NCI-H446 treated with DMSO at 0.1 percent for 48 hours (cell line): ENCODE data around the gene PHLDB1.
"Not testable (repeated sequence)": the region's sequence is repeated elsewhere in the genome, so short reads cannot be mapped to it uniquely, and the experiment has no call there.

Experiments
- DNase-seq: peaks from one replicate; lab custom pipeline; 2025; lab: John Stamatoyannopoulos, UW

Gene PHLDB1

GRCh38 chr11:118606157-118606843 lies 1.1 kb upstream of the PHLDB1 start:
- DNase-seq, result no peak

GRCh38 chr11:118606844-118607228 lies 579 bp upstream of the PHLDB1 start:
- DNase-seq, result no peak

- DNase-seq, result no peak
These were observed 1.2 kb downstream of the PHLDB1 start for GRCh38 chr11:118608360-118609227.

- DNase-seq, result no peak
These were observed 2.2 kb downstream of the PHLDB1 start for GRCh38 chr11:118609380-118610224.

GRCh38 chr11:118610225-118610772 lies 2.9 kb downstream of the PHLDB1 start:
- DNase-seq, result no peak

GRCh38 chr11:118610773-118611432 lies 3.5 kb downstream of the PHLDB1 start:
- no peak for DNase-seq

- DNase-seq, result not testable (repeated sequence)
These were observed 4.0 kb downstream of the PHLDB1 start for GRCh38 chr11:118611433-118611795.

- no peak for DNase-seq
These were observed 5.0 kb downstream of the PHLDB1 start for GRCh38 chr11:118612378-118612777.

- no peak for DNase-seq
These were observed 7.1 kb downstream of the PHLDB1 start for GRCh38 chr11:118614511-118614910.

GRCh38 chr11:118615282-118615975 lies 8.0 kb downstream of the PHLDB1 start:
- DNase-seq, result no peak

GRCh38 chr11:118615976-118616371 lies 8.6 kb downstream of the PHLDB1 start:
- no peak for DNase-seq

- DNase-seq, result peak; percentile 95
These were observed 10.9 kb downstream of the PHLDB1 start for GRCh38 chr11:118618115-118618990.

GRCh38 chr11:118618991-118619375 lies 11.6 kb downstream of the PHLDB1 start:
- DNase-seq, result no peak

- DNase-seq, result peak; percentile 94
These were observed 12.2 kb downstream of the PHLDB1 start for GRCh38 chr11:118619444-118620197.

- DNase-seq, result no peak
These were observed 13.2 kb downstream of the PHLDB1 start for GRCh38 chr11:118620529-118621070.

GRCh38 chr11:118621071-118621783 lies 13.8 kb downstream of the PHLDB1 start:
- no peak for DNase-seq

GRCh38 chr11:118621784-118622375 lies 14.5 kb downstream of the PHLDB1 start:
- DNase-seq, result no peak
